ENCODE data around the gene FOXS1.
"Not testable (repeated sequence)": the region's sequence is repeated elsewhere in the genome, so short reads cannot be mapped to it uniquely, and the experiment has no call there.

The FOXS1 gene

GRCh38 chr20:31820228-31820627 lies 25.2 kb downstream of the FOXS1 start:
- no peak for DNase-seq

GRCh38 chr20:31819083-31819784 lies 26.2 kb downstream of the FOXS1 start, which contains the start of gene MYLK2:
Gene MYLK2, plus strand, starts transcription at chr20:31819356. Its CDS starts 225 bp downstream, at chr20:31819581.
- no peak for DNase-seq

GRCh38 chr20:31818376-31818908 lies 27.0 kb downstream of the FOXS1 start:
- no peak for DNase-seq

- DNase-seq, result no peak
These were observed 27.9 kb downstream of the FOXS1 start for GRCh38 chr20:31817461-31817860.

GRCh38 chr20:31816221-31816620 lies 29.2 kb downstream of the FOXS1 start:
- DNase-seq, result no peak

GRCh38 chr20:31815408-31816188 lies 29.8 kb downstream of the FOXS1 start:
- no peak for DNase-seq

GRCh38 chr20:31814142-31814541 lies 31.3 kb downstream of the FOXS1 start:
- not testable (repeated sequence) for DNase-seq

GRCh38 chr20:31813611-31814010 lies 31.8 kb downstream of the FOXS1 start:
- DNase-seq, result no peak

GRCh38 chr20:31811796-31812728 lies 33.3 kb downstream of the FOXS1 start:
- DNase-seq, result peak; percentile 69

GRCh38 chr20:31811198-31811597 lies 34.2 kb downstream of the FOXS1 start:
- DNase-seq, result no peak

GRCh38 chr20:31809661-31810060 lies 35.7 kb downstream of the FOXS1 start:
- no peak for DNase-seq

- DNase-seq, result no peak
These were observed 36.9 kb downstream of the FOXS1 start for GRCh38 chr20:31808481-31808880.

GRCh38 chr20:31806564-31807355 lies 38.6 kb downstream of the FOXS1 start:
- no peak for DNase-seq

GRCh38 chr20:31803552-31804291 lies 41.7 kb downstream of the FOXS1 start:
- no peak for DNase-seq

GRCh38 chr20:31801508-31801907 lies 43.9 kb downstream of the FOXS1 start:
- DNase-seq, result no peak

- DNase-seq, result no peak
These were observed 48.0 kb downstream of the FOXS1 start for GRCh38 chr20:31797364-31797763.

Data from NCI-H226 (cell line).